ENCODE data around the gene CLSTN1. TPM values are rescaled to one million over a fixed set of nuclear protein-coding genes. Genes with fewer than 3 reads are reported as not detected.

Gene CLSTN1
- total RNA-seq, 1 experiment from 2014 or later, result 106 TPM

DNA sequence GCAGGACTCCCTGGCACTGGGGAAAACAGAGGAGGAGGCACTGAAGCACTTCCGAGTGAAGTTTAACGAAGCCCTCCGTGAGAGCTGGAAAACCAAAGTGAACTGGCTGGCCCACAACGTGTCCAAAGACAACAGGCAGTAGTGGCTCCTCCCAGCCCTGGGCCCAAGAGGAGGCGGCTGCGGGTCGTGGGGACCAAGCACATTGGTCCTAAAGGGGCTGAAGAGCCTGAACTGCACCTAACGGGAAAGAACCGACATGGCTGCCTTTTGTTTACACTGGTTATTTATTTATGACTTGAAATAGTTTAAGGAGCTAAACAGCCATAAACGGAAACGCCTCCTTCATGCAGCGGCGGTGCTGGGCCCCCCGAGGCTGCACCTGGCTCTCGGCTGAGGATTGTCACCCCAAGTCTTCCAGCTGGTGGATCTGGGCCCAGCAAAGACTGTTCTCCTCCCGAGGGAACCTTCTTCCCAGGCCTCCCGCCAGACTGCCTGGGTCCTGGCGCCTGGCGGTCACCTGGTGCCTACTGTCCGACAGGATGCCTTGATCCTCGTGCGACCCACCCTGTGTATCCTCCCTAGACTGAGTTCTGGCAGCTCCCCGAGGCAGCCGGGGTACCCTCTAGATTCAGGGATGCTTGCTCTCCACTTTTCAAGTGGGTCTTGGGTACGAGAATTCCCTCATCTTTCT lies 96.7 kb downstream of the CLSTN1 start:
- intact Hi-C loops (cut with micrococcal nuclease), result no loop called here
- Mint-ChIP-seq H3K36me3 (ENCODE audit: insufficient read depth, unreplicated experiment) (peaks cover 49% of the 10 kb centered on the region), H3K27me3 (ENCODE audit: insufficient read depth, unreplicated experiment) (no peaks in the 10 kb centered on the region), H3K4me1 (ENCODE audit: insufficient read depth, unreplicated experiment) (no peaks in the 10 kb centered on the region), H3K9me3 (ENCODE audit: unreplicated experiment) (no peaks in the 10 kb centered on the region), H3K27ac (ENCODE audit: low read depth, unreplicated experiment) (no peak overlapping the region), H3K4me3 (ENCODE audit: unreplicated experiment) (no peak overlapping the region)
- no TSS peak for BruUV-seq (replicated peaks)
- TF ChIP-seq CTCF (IDR thresholded peaks at IDR 0.05; ENCODE audit: unreplicated experiment), result no peak
- DNase-seq (ENCODE audit: unreplicated experiment), result no peak
- ChIA-PET CTCF (interaction anchor here (0.5 to 1.7 kb wide), 5 partner anchors 38 to 410 kb away, joined by 3 to 7 read pairs (median 3); no protein-coding TSS in a partner anchor), POLR2A (interaction anchor here (0.6 to 1.1 kb wide), 3 partner anchors 7 to 92 kb away, joined by 3 read pairs; no protein-coding TSS in a partner anchor)

DNA sequence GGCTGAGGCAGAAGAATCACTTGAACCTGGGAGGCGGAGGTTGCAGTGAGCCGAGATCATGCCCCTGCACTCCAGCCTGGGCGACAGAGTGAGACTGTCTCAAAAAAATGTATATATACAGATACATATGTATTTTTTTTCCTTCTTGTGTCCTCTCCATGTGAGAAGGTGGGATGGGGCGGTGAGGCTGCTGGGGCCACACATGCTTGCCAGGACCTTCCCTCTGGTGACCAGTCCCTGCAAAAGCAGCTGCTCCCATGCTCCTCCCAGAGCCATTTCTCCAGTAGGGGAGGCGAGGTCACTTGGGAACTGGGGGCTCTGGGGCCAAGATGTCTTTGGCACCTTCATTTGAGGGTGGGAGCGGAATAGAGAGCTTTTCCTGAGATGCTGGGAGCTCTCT lies 97.4 kb downstream of the CLSTN1 start:
- POLR2A ChIA-PET, result interaction anchor here (0.6 kb wide), 1 partner anchor 92 kb away, joined by 3 read pairs; no protein-coding TSS in a partner anchor
- peaks cover 42% of the 10 kb centered on the region for H3K36me3 Mint-ChIP-seq (ENCODE audit: insufficient read depth, unreplicated experiment)
- intact Hi-C loops (cut with micrococcal nuclease), result no loop called here
- no TSS peak for BruUV-seq (replicated peaks)
- H3K4me3 Mint-ChIP-seq (ENCODE audit: unreplicated experiment), result no peak overlapping the region
- H3K27me3 Mint-ChIP-seq (ENCODE audit: insufficient read depth, unreplicated experiment), result no peaks in the 10 kb centered on the region
- no peak overlapping the region for H3K27ac Mint-ChIP-seq (ENCODE audit: low read depth, unreplicated experiment)
- no peak for TF ChIP-seq CTCF (IDR thresholded peaks at IDR 0.05; ENCODE audit: unreplicated experiment)
- H3K9me3 Mint-ChIP-seq (ENCODE audit: unreplicated experiment), result no peaks in the 10 kb centered on the region
- CTCF ChIA-PET, result interaction anchor here (0.7 to 1.7 kb wide), 4 partner anchors 58 to 142 kb away, joined by 3 to 7 read pairs (median 4); no protein-coding TSS in a partner anchor
- H3K4me1 Mint-ChIP-seq (ENCODE audit: insufficient read depth, unreplicated experiment), result no peaks in the 10 kb centered on the region
- no peak for DNase-seq (ENCODE audit: unreplicated experiment)

GRCh38 chr1:9724706-9725476 lies 98.9 kb downstream of the CLSTN1 start:
- peak; percentile 86 for TF ChIP-seq CTCF (IDR thresholded peaks at IDR 0.05; ENCODE audit: unreplicated experiment)
- intact Hi-C loops (cut with micrococcal nuclease), result loop anchor here (1.0 kb wide), 2 partner anchors 98 to 142 kb away; no protein-coding TSS in a partner anchor
- POLR2A ChIA-PET, result no interaction called here
- Mint-ChIP-seq H3K9me3 (ENCODE audit: unreplicated experiment) (no peaks in the 10 kb centered on the region), H3K27me3 (ENCODE audit: insufficient read depth, unreplicated experiment) (no peaks in the 10 kb centered on the region), H3K4me1 (ENCODE audit: insufficient read depth, unreplicated experiment) (no peaks in the 10 kb centered on the region), H3K36me3 (ENCODE audit: insufficient read depth, unreplicated experiment) (peaks cover 29% of the 10 kb centered on the region), H3K27ac (ENCODE audit: low read depth, unreplicated experiment) (no peak overlapping the region), H3K4me3 (ENCODE audit: unreplicated experiment) (no peak overlapping the region)
- BruUV-seq (replicated peaks), result no TSS peak
- CTCF ChIA-PET, result interaction anchor here (0.6 to 2.1 kb wide), 11 partner anchors 9 to 146 kb away, joined by 3 to 14 read pairs (median 4); no protein-coding TSS in a partner anchor
- peak; percentile 73 for DNase-seq (ENCODE audit: unreplicated experiment)

DNA sequence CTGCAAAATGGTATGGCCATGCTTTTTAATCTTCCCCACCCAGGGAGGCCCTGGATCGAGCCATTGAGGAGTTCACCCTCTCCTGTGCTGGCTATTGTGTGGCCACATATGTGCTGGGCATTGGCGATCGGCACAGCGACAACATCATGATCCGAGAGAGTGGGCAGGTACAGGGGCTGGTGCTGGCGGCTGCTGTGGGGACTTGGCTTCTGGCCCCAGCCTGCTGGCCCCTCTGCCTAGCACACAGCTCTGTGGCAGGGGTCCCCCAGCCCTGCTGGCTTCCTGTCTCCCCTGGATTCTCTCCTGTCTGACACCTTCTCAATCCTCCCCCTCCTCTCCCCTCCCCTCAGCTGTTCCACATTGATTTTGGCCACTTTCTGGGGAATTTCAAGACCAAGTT lies 99.8 kb downstream of the CLSTN1 start:
- no peak overlapping the region for H3K4me3 Mint-ChIP-seq (ENCODE audit: unreplicated experiment)
- H3K27ac Mint-ChIP-seq (ENCODE audit: low read depth, unreplicated experiment), result no peak overlapping the region
- intact Hi-C loops (cut with micrococcal nuclease), result no loop called here
- peaks cover 6% of the 10 kb centered on the region for H3K4me1 Mint-ChIP-seq (ENCODE audit: insufficient read depth, unreplicated experiment)
- no TSS peak for BruUV-seq (replicated peaks)
- H3K36me3 Mint-ChIP-seq (ENCODE audit: insufficient read depth, unreplicated experiment), result peaks cover 24% of the 10 kb centered on the region
- no peaks in the 10 kb centered on the region for H3K9me3 Mint-ChIP-seq (ENCODE audit: unreplicated experiment)
- H3K27me3 Mint-ChIP-seq (ENCODE audit: insufficient read depth, unreplicated experiment), result no peaks in the 10 kb centered on the region
- ChIA-PET POLR2A (no interaction called here), CTCF (interaction anchor here (1.0 to 2.1 kb wide), 2 partner anchors 13 to 97 kb away, joined by 3 to 14 read pairs; no protein-coding TSS in a partner anchor)
- no peak for TF ChIP-seq CTCF (IDR thresholded peaks at IDR 0.05; ENCODE audit: unreplicated experiment)
- DNase-seq (ENCODE audit: unreplicated experiment), result no peak

All from MCF 10A (cell line).